Measurements from ENCODE around the gene RPRD1A. TPM values are rescaled to one million over a fixed set of nuclear protein-coding genes. Genes with fewer than 3 reads are reported as not detected.
"Not testable (repeated sequence)": the region's sequence is repeated elsewhere in the genome, so short reads cannot be mapped to it uniquely, and the experiment has no call there.

The RPRD1A gene
- total RNA-seq, 1 donor from 2014 or later = 44.7 TPM

- Histone ChIP-seq H3K4me3 (no peak overlapping the region), H3K27me3 (no peaks in the 10 kb centered on the region), H3K9me3 (no peaks in the 10 kb centered on the region), H3K27ac (no peak overlapping the region), H3K4me1 (peaks cover 17% of the 10 kb centered on the region), H3K36me3 (no peaks in the 10 kb centered on the region)
- TF ChIP-seq POLR2A (IDR thresholded peaks at IDR 0.05) = no peak
- no peak for TF ChIP-seq POLR2AphosphoS5 (IDR thresholded peaks at IDR 0.05; ENCODE audit: insufficient read depth in 1 of 2, low read depth in 1 of 2)
- TF ChIP-seq, protein P1, sequence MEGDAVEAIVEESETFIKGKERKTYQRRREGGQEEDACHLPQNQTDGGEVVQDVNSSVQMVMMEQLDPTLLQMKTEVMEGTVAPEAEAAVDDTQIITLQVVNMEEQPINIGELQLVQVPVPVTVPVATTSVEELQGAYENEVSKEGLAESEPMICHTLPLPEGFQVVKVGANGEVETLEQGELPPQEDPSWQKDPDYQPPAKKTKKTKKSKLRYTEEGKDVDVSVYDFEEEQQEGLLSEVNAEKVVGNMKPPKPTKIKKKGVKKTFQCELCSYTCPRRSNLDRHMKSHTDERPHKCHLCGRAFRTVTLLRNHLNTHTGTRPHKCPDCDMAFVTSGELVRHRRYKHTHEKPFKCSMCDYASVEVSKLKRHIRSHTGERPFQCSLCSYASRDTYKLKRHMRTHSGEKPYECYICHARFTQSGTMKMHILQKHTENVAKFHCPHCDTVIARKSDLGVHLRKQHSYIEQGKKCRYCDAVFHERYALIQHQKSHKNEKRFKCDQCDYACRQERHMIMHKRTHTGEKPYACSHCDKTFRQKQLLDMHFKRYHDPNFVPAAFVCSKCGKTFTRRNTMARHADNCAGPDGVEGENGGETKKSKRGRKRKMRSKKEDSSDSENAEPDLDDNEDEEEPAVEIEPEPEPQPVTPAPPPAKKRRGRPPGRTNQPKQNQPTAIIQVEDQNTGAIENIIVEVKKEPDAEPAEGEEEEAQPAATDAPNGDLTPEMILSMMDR (IDR thresholded peaks at IDR 0.05) = no peak
- intact Hi-C loops (cut with DNase I) = no loop called here
- no peak for DNase-seq (ENCODE audit: extremely low spot score in 2 of 2)
Measured at GRCh38 chr18:35968278-35968880, 99.0 kb downstream of the RPRD1A start.

- DNase-seq (ENCODE audit: extremely low spot score in 2 of 2); intact Hi-C loops (cut with DNase I); H3K36me3 ChIP-seq; H3K4me3 ChIP-seq; H3K27me3 ChIP-seq; H3K9me3 ChIP-seq; H3K27ac ChIP-seq: not testable (repeated sequence)
- peaks cover 11% of the 10 kb centered on the region for H3K4me1 ChIP-seq
Measured at GRCh38 chr18:35967866-35968265, 99.5 kb downstream of the RPRD1A start.

DNA sequence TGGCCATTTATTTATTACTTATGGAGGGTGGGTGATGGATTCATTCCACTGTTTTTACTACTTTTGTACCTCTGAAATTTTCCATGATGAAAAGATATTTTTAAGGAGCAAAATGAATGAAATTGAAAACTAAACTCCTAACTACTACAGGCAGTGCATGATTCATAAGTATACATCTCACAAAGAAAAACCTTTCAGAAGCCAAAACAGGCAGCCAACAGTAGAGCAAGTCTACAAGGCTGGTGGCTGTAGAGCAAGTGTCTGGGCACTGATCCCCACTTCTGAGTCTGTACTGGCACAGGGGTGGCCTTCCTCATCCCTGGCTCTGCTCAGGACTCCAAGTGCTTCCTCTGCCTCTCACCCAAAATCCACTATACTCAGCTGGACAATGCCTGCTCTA lies 103.0 kb downstream of the RPRD1A start:
- Histone ChIP-seq H3K36me3 (no peaks in the 10 kb centered on the region), H3K27ac (no peak overlapping the region), H3K4me1 (no peaks in the 10 kb centered on the region), H3K27me3 (no peaks in the 10 kb centered on the region), H3K4me3 (no peak overlapping the region), H3K9me3 (no peaks in the 10 kb centered on the region)
- intact Hi-C loops (cut with DNase I) = no loop called here
- no peak for TF ChIP-seq POLR2AphosphoS5 (IDR thresholded peaks at IDR 0.05; ENCODE audit: insufficient read depth in 1 of 2, low read depth in 1 of 2)
- no peak for TF ChIP-seq POLR2A (IDR thresholded peaks at IDR 0.05)
- TF ChIP-seq, protein P1 (IDR thresholded peaks at IDR 0.05) = no peak
- no peak for DNase-seq (ENCODE audit: extremely low spot score in 2 of 2)

- intact Hi-C loops (cut with DNase I) = no loop called here
- no peak overlapping the region for H3K4me3 ChIP-seq
- H3K4me1 ChIP-seq = no peaks in the 10 kb centered on the region
- no peaks in the 10 kb centered on the region for H3K9me3 ChIP-seq
- no peak overlapping the region for H3K27ac ChIP-seq
- no peaks in the 10 kb centered on the region for H3K27me3 ChIP-seq
- no peak for TF ChIP-seq POLR2A (IDR thresholded peaks at IDR 0.05)
- TF ChIP-seq, protein P1 (IDR thresholded peaks at IDR 0.05) = no peak
- TF ChIP-seq POLR2AphosphoS5 (IDR thresholded peaks at IDR 0.05; ENCODE audit: insufficient read depth in 1 of 2, low read depth in 1 of 2) = no peak
- DNase-seq (ENCODE audit: extremely low spot score in 2 of 2) = no peak
- no peaks in the 10 kb centered on the region for H3K36me3 ChIP-seq
Measured at GRCh38 chr18:35962320-35962719, 105.0 kb downstream of the RPRD1A start.

DNA sequence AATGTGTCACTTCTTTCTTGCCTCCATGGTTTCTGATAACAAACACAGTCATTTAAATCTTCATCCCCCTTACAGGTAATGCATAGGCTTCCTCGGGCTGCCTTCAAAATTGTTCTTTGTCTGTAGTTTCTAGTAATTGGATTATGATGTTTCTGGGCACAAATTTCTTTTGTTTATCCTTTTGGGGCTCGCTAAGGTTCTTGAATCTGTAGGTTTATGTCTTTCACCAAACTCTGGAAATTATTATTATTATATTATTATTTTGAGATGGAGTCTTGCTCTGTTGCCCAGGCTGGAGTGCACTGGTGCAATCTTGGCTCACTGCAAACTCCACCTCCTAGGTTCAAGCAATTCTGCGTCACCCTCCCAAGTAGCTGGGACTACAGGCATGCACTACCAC lies 111.1 kb downstream of the RPRD1A start:
- no peak overlapping the region for H3K4me3 ChIP-seq
- TF ChIP-seq POLR2A (IDR thresholded peaks at IDR 0.05) (no peak), POLR2AphosphoS5 (IDR thresholded peaks at IDR 0.05; ENCODE audit: insufficient read depth in 1 of 2, low read depth in 1 of 2) (no peak)
- TF ChIP-seq, protein P1 (IDR thresholded peaks at IDR 0.05) = no peak
- intact Hi-C loops (cut with DNase I) = no loop called here

More for the DNA sequence above, 111.1 kb downstream of the RPRD1A start:
- no peaks in the 10 kb centered on the region for H3K4me1 ChIP-seq
- no peaks in the 10 kb centered on the region for H3K27me3 ChIP-seq
- DNase-seq (ENCODE audit: extremely low spot score in 2 of 2) = no peak
- H3K9me3 ChIP-seq = no peaks in the 10 kb centered on the region
- H3K36me3 ChIP-seq = no peaks in the 10 kb centered on the region
- no peak overlapping the region for H3K27ac ChIP-seq

All from vagina (tissue), 2 donors.